ENCODE results near the gene DET1. TPM values are rescaled to one million over a fixed set of nuclear protein-coding genes. Genes with fewer than 3 reads are reported as not detected.
"Not testable (repeated sequence)": the region's sequence is repeated elsewhere in the genome, so short reads cannot be mapped to it uniquely, and the experiment has no call there.

The DET1 gene
- 4.9 and 5.2 TPM in 2 replicates for total RNA-seq (2014; rRNA removed)
- polyA plus RNA-seq (2012) = 4.7 TPM

DNA sequence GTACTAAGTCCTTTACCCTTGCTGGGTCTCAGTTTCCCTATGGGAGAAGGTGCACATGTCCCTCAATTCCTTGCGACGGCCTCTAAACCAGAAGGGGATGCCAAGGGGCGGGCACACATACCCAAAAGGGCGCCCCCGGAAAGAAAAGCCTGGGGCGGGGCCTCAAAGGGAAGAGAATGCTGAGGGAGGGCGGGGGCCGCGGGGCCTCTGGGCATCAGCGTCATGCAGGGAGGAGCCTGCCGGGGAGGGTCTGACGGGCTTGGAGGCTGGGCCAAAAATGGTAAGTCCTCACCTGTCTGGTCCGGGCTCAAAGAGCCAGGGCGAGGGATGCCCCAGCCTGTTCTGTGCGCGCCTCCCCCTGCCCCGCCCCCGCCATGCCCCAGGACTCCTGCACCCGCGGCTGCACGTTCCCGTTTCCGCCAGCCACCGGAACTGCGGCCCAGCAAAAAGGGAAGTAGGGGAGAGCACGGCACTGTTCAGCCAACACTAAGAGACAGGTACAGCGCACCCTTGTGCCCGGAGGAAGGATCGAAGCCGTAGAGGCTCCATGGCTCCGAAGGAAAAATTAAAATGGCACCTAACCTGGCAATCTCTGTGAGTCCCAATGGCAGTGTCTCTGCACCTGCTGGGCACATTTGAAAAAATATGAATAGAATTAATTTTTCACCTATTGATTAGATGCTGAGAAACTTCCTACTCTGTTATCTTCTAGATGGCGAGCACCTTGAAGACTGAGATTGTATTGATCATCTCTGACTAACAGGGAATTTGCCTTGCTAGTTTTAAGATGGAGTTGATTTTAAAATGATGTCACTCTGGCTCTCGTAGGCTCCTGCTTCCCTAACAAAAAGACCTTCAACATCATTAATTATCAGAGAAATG is at the start of gene DET1:
TSS of gene DET1 (minus strand) at position 434 of the 882 bp plus-strand sequence. CDS start 14,976 bp downstream, outside the sequence.
- DNase-seq (ENCODE audit: low read depth) = peak; percentile 94

DNA sequence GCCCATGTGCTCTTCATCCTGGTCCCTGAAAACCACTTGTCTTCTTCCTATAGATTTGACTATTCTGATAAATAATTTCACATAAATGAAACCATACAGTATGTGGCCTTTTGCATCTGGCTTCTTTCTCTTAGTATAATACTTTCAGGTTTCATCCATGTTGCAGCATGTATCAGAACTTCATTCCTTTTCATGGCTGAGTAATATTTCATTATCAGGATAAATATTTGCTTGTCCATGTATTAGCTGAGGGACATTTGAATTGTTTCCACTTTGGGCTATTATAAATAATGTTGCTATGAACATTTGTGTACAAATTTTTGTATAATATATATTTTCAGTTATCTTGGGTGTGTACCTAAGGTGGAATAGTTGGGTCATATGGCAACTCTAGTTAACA is 44.9 kb upstream of the DET1 start:
- DNase-seq (ENCODE audit: low read depth) = no peak

DNA sequence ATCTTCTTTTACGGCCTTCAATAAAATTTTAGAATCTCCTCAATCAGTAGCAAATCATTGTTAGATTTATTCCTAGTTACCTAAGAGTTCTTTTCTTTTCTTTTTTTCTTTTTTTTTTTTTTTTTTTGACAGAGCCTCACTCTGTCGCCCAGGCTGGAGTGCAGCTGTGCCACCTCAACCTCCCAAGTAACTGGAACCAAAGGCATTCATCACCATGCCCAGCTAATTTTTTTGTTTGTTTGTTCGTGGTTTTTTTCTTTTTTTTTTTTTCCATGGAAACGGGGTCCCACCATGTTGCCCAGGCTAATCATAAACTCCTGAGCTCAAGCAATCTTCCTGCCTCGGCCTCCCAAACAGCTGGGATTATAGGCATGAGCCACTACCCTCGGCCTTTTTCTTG is 44.3 kb upstream of the DET1 start:
- no peak for DNase-seq (ENCODE audit: low read depth)

DNA sequence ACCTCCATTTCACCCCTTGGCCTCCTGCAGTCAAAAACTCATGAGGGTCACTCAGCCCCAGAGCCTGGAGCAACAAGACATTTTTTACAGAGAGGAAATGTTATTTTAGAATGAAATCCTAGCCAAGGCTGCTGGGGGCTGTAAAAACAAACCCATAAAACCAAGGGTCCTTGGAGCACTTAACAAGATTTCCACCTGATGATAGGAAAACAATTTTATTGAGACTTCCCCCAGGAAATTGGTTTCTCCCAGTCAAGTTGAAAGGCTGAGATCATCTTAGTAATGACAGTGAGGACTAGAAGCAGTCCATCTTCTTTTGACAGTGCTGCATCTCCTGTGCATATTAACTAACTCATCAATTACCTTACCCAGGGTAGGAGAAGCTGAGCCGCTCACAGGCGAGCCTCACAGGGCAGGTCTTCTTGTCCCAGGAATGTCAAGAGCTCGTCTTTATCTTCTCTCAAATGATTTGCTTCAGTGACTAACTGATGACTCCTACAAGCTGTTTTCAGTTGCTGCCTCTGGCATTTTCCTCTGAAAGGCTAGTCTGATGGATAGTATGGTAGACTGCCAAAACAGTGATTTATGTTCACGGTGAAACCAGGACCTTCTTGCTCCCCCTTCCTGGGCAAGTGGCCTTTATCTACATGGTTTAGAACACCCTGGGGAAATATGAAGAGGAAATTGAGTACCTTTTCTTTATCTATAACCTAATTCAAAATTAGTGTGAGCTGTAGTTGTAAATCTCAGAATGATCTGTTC is 40.1 kb upstream of the DET1 start:
- no peak for DNase-seq (ENCODE audit: low read depth)

DNA sequence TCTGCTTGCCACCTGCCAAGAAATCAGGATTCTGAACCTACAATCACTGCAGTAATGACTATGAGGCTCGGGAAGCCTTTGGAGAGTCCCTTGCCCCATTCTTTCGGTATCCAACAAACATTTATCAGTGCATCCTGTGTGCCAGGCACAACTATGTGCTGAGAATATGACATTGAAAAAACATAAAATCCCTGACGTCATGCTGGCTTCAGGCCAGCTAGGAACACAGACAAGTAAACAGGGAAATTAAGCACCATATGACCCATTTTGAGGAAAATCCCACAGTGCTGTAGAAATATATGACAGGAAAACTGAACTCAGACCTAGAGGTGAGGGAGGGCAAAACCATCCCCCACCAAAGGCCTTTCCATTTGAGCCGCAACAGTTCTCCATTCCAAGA is 34.1 kb upstream of the DET1 start:
- no peak for DNase-seq (ENCODE audit: low read depth)

DNA sequence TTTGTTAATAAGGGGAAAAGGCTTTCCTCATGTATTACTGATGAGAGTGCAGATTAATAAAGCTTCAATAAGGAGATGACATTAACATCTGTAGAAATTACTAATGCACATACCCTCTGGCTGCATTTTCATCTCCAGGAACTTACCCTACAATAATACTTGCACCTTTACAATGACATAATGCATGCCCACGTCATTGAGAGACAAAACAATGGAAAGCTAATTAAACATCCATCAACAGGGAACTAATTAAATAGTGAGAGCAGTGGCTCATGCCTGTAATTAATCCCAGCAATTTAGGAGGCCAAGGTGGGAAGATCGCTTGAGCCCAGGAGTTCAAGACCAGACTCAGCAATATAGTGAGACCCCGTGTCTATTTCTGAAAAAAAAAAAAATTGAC is 32.8 kb upstream of the DET1 start:
- DNase-seq (ENCODE audit: low read depth) = no peak

DNA sequence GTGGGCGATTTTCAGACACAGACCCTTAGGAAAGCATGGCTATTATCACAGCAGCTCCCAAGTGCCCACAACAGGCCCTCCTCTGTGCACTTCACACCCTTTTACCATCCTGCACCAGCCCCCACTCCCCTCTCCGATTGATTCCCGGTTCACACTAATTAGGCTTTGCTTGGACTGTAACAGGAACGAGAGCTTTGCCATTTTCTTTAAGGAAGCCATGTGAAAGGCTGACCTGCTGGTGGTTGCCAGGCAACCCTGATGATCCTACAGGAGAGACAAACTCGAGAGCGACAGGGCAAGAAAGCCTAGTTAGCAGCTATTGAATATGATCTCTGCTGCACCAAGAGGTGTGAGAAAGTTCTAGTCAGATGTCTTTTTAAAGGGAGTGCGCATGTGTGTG is 28.2 kb upstream of the DET1 start:
- DNase-seq (ENCODE audit: low read depth) = no peak

DNA sequence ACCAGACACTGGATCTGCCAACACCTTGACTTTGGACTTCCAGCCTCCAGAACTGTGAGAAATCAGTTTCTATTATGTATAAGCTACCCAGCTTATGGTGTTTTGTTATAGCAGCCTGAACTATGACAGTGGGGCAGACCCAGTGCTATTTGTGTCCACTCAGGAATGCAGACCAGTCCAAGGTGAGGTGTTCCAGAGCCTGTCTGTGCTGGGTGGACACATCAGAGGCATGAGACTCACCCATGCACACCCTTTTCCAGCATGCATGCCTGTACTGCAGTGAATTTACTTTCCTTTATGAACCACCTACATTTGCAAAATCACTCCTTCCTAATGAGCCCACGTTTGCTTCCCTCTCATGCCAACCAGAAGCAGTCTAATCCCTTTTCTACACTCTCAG is 27.6 kb upstream of the DET1 start:
- DNase-seq (ENCODE audit: low read depth) = no peak

DNA sequence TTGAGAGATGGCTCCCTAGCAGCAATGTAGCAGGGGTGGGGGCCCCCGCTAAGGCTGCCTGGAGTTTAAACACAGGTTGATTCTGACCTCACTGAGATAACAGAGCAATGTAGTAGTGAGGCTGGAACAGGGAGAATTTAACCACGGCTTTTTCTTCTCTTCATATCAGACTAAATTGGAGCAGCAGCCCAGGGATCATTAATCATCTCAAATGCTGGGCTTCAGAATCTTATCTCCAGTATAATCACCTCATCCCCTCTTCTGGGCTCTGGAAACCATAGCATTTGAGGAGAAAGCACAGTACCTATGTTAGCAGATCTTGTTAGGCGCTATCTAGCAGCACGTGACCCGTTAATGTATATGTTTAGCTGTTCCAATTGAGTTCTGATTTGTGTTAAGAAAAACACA is 25.4 kb upstream of the DET1 start:
- DNase-seq (ENCODE audit: low read depth) = no peak

DNA sequence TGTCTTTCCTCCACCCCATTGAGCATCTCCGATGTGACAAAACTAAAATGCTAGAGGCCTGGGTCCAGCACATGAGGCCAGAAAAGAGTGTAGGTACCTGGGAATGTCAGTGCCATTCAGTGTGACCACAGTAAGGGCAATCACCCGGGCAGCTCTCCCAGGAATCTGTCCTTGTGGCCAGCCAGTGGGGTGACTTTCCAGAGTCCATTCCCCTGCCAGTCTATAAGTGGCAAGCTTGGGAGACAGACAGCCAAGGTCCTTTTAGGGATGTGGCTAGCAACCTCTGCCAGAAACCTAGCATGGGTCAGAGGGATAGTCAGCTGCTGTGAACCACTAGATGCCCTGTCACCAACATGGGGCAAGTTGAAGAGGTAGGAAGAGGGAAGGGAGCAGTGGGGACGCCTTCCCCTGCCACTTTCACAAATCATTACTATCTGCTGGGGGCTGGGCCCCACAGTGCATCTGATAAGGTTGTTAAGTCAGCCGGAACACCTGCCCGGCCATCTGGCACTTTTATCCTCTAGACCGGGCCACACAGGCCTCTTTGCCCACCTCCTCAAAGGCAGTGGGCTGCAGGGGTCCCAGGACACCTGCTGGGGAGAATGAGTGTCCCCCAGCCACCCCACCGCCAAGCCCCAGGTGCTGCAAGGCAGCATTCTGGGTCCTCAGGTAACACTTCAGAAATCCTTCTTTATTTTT is 24.8 kb upstream of the DET1 start:
- no peak for DNase-seq (ENCODE audit: low read depth)

DNA sequence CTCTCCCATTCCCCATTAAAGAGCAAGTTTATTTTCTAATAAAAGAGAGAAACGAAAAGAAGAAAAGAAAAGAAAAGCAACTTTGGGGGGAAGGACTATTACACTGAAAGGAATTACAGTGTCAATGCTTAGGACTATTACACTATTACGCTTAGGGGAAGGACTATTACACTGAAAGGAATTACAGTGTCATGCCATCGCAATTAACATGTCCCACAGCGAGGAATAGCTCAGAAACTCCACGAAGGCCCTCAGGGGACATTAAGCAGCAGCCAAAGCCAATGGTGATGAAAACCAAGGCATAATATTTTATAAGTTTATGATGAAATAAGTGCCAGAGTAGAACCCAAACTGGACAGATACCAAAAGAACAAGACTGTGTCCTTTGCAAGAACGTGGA is 22.1 kb upstream of the DET1 start:
- DNase-seq (ENCODE audit: low read depth) = no peak

DNA sequence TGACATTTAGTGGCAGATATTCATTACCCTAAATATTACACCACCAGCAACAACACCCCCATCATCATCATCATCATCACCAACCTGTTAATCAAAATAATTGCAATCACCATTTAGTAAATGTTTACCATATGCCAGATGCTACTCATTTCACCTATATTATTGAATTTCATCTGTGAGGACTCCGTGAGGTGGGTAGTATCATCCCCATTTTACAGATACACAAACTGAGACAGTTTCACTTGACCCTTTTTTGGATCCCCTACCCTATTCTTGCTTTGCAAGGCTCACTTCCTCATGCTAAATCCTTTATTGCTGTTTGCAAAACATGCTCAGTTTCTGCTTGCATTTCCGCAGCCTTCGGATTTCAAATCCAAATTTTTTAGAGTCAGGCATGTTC is 18.3 kb upstream of the DET1 start:
- DNase-seq (ENCODE audit: low read depth) = no peak

DNA sequence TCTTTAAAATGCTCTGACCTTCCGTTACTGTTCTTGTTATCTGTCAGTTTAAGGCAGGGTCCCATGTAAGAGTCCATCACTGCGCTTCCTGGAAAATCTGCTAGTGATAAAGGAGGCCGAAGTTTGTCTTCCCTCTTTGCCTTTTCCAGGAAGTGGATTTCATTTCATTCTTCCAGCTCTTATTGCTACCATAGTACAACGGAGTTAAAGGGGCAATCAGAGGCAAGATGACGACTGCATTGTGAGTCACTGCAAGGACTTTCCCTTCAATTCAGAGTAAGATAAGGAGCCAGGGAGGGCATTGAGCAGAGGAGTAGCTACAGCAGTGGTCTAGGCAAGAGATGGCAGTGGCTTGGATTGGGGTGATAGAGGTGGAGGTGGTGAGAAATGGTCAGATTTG is 17.2 kb upstream of the DET1 start:
- DNase-seq (ENCODE audit: low read depth) = no peak

DNA sequence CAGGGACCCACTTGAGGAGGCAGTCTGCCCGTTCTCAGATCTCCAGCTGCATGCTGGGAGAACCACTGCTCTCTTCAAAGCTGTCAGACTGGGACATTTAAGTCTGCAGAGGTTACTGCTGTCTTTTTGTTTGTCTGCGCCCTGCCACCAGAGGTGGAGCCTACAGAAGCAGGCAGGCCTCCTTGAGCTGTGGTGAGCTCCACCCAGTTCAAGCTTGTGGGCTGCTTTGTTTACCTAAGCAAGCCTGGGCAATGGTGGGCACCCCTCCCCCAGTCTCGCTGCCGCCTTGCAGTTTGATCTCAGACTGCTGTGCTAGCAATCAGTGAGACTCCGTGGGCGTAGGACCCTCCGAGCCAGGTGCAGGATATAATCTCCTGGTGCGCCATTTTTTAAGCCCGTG is 13.1 kb upstream of the DET1 start:
- DNase-seq (ENCODE audit: low read depth) = not testable (repeated sequence)

DNA sequence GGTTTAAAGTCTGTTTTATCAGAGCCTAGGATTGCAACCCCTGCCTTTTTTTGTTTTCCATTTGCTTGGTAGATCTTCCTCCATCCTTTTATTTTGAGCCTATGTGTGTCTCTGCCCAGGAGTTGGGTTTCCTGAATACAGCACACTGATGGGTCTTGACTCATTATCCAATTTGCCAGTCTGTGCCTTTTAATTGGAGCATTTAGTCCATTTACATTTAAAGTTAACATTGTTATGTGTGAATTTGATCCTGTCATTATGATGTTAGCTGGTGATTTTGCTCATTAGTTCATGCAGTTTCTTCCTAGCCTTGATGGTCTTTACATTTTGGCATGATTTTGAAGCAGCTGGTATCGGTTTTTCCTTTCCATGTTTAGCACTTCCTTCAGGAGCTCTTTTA is 11.5 kb upstream of the DET1 start:
- not testable (repeated sequence) for DNase-seq (ENCODE audit: low read depth)

DNA sequence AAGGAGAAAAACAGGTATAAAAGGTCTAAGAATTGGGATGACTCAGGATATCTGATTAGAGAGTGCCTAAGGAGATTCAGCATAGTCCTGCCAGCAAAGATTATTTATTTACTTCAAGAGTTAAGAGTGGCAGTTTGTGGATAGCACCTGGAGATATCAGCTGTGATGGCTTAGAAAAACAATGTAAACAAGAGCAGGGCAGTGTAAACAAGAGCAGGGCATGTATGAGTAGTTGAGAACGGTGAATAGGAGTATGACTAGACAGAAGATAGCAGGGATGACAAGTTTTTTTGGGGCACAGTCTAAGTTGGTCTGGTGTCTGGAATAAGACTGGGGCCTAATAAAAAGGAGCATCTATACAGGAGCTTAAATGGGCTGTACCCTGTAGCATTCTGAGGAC is 1.5 kb upstream of the DET1 start:
- not testable (repeated sequence) for DNase-seq (ENCODE audit: low read depth)

DNA sequence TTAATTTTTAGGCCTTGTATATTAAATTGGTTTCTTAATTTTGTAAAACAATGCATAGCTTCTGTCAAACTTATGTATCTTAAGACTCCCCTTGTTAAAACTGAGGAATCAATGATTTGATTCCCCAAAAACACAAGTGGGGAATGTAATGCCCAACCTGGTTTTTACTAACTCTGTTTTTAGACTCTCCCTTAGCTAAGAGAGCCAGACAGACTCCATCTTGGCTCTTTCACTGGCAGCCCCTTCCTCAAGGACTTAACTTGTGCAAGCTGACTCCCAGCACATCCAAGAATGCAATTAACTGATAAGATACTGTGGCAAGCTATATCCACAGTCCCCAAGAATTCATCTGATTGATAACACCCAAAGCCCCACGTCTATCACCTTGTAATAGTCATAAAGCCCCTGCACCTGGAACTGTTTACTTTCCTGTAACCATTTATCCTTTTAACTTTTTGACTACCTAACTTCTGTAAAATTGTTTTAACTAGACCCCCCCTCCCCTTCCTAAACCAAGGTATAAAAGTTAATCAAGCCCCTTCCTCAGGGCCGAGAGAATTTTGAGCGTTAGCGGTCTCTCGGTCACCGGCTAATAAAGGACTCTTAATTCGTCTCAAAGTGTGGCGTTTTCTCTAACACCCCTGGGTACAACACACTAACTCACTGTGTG is 768 bp downstream of the DET1 start:
- not testable (repeated sequence) for DNase-seq (ENCODE audit: low read depth)

DNA sequence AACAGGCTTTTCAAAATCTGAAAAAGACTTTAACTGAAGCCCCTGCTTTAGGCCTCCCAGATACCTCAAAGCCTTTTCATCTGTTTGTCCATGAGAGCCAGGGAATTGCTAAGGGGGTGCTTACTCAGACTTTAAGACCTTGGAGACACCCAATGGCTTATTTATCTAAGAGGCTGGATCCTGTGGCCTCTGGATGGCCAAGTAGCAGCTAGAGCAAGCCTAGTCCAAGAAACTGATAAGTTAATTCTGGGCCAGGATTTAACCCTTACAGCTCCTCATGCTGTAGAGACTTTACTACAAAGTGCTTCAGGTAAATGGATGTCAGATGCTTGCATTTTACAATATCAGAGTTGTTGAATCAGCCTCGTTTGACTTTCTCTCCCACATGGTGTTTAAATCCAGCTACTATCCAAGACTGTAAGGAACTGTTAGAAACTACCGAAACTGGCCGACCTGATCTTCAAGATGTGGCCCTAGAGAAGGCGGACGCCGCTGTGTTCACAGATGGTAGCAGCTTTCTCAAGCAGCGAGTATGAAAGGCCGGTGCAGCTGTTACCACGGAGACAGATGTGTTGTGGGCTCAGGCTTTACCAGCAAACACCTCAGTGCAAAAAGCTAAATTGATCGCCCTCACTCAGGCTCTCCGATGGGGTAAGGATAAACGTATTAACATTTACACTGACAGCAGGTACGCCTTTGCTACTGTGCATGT is 3.3 kb downstream of the DET1 start:
- DNase-seq (ENCODE audit: low read depth) = no peak

DNA sequence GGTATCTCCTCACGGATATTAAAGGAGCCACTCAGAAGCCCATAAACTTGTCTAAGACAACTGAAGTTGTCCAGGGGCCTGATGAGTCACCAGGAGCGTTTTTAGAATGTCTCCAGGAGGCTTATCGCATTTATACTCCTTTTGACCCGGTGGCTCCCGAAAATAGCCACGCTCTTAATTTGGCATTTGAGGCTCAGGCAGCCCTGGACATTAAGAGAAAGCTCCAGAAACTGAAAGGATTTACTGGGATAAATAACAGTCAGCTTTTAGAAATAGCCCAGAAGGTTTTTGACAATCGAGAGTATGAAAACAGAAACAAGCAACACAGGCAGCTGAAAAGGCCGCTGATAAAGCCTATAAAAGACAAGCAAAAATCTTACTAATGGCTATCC is 4.1 kb downstream of the DET1 start:
- DNase-seq (ENCODE audit: low read depth) = no peak

DNA sequence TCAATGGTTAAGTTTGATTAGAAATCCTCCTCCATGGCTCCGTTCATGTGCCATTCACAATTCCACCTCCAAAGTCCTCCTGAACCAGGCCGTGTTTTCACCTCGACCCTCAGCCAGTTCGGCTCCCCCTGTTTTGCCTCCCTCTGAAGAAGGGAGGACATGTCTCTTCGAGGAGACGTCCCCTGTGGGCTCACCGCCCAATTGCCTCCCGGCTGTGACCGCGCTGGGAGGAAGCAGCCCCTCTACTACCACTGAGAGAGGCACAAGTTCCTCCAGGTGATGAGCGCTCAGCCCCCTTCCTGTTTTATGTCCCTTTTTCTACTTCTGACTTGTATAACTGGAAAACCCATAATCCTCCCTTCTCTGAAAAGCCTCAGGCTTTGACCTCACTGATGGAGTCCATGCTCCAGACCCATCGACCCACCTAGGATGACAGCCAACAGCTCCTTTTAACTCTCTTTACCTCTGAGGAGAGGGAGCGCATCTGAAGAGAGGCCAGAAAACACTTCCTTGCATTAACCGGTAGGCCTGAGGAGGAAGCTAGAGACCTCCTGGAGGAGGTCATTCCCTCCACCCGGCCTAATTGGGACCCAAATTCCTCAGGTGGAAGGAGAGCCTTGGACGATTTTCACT is 4.7 kb downstream of the DET1 start:
- no peak for DNase-seq (ENCODE audit: low read depth)

DNA sequence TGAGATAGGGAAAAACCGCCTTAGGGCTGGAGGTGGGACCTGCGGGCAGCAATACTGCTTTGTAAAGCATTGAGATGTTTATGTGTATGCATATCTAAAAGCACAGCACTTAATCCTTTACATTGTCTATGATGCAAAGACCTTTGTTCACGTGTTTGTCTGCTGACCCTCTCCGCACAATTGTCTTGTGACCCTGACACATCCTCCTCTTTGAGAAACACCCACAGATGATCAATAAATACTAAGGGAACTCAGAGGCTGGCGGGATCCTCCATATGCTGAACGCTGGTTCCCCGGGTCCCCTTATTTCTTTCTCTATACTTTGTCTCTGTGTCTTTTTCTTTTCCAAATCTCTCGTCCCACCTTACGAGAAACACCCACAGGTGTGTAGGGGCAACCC is 5.4 kb downstream of the DET1 start:
- not testable (repeated sequence) for DNase-seq (ENCODE audit: low read depth)
